Left kidney (tissue), 2 donors: ENCODE results near the gene RBM47. TPM values are rescaled to one million over a fixed set of nuclear protein-coding genes. Genes with fewer than 3 reads are reported as not detected.
"Not testable (repeated sequence)": the region's sequence is repeated elsewhere in the genome, so short reads cannot be mapped to it uniquely, and the experiment has no call there.

Source experiments
- DNase-seq: peaks from one replicate; pipeline ENCODE4 v3.0.0-alpha.2; 2013
- polyA plus RNA-seq: library from polyadenylated mRNA; unstranded; fragments of 120-200 nt; gene quantifications from one replicate; pipeline ENCODE4 v1.2.1, GENCODE V29; 2013; ENCODE audit not compliant: insufficient read length

Gene RBM47
- polyA plus RNA-seq, 1 donor = 86.9 TPM

- DNase-seq = no peak
Measured at GRCh38 chr4:40409835-40410234, 219.8 kb downstream of the RBM47 start.

GRCh38 chr4:40407468-40407867 lies 222.2 kb downstream of the RBM47 start:
- not testable (repeated sequence) for DNase-seq

GRCh38 chr4:40406340-40406739 lies 223.3 kb downstream of the RBM47 start:
- DNase-seq = no peak

GRCh38 chr4:40405193-40405592 lies 224.5 kb downstream of the RBM47 start:
- DNase-seq = no peak

- no peak for DNase-seq
Measured at GRCh38 chr4:40403081-40403480, 226.6 kb downstream of the RBM47 start.

GRCh38 chr4:40402556-40402955 lies 227.1 kb downstream of the RBM47 start:
- DNase-seq = no peak

- DNase-seq = peak; percentile 55
Measured at GRCh38 chr4:40401631-40402030, 228.0 kb downstream of the RBM47 start.

GRCh38 chr4:40401096-40401495 lies 228.6 kb downstream of the RBM47 start:
- no peak for DNase-seq

GRCh38 chr4:40399578-40399977 lies 230.1 kb downstream of the RBM47 start:
- no peak for DNase-seq

GRCh38 chr4:40395908-40396793 lies 233.5 kb downstream of the RBM47 start:
- DNase-seq = peak; percentile 84

- DNase-seq = no peak
Measured at GRCh38 chr4:40395166-40395900, 234.3 kb downstream of the RBM47 start.

GRCh38 chr4:40394236-40394635 lies 235.4 kb downstream of the RBM47 start:
- no peak for DNase-seq

- not testable (repeated sequence) for DNase-seq
Measured at GRCh38 chr4:40392241-40392640, 237.4 kb downstream of the RBM47 start.

- DNase-seq = no peak
Measured at GRCh38 chr4:40389986-40390385, 239.7 kb downstream of the RBM47 start.

GRCh38 chr4:40388239-40388638 lies 241.4 kb downstream of the RBM47 start:
- DNase-seq = no peak

- DNase-seq = no peak
Measured at GRCh38 chr4:40380647-40381046, 249.0 kb downstream of the RBM47 start.

- DNase-seq = no peak
Measured at GRCh38 chr4:40379248-40379647, 250.4 kb downstream of the RBM47 start.

- no peak for DNase-seq
Measured at GRCh38 chr4:40378619-40379018, 251.0 kb downstream of the RBM47 start.

GRCh38 chr4:40377512-40378365 lies 251.9 kb downstream of the RBM47 start:
- no peak for DNase-seq

- no peak for DNase-seq
Measured at GRCh38 chr4:40375620-40376019, 254.0 kb downstream of the RBM47 start.

- DNase-seq = no peak
Measured at GRCh38 chr4:40375095-40375494, 254.6 kb downstream of the RBM47 start.

GRCh38 chr4:40373636-40374035 lies 256.0 kb downstream of the RBM47 start:
- no peak for DNase-seq
